Measurements from ENCODE around the gene PDLIM1. TPM values are rescaled to one million over a fixed set of nuclear protein-coding genes. Genes with fewer than 3 reads are reported as not detected.

PDLIM1 gene
- total and polyA plus RNA-seq, 2 of the 13 experiments (the other 11 are each of a cell fraction or from before 2014, with no cell fraction given): 119 to 123 TPM

GRCh38 chr10:95335933-95336699 is 45.3 kb upstream of the PDLIM1 start (continued):
- no peak for TF ChIP-seq ZNF276 (CRISPR knock-in tag; IDR thresholded peaks at IDR 0.05; ENCODE audit: low read depth)
- no peak for TF ChIP-seq SNAPC5 (CRISPR knock-in tag; IDR thresholded peaks at IDR 0.05; ENCODE audit: borderline replicate concordance)
- no peak for TF ChIP-seq KDM6A (CRISPR knock-in tag; IDR thresholded peaks at IDR 0.05; ENCODE audit: low read depth)
- TF ChIP-seq TRIM22 (IDR thresholded peaks at IDR 0.05): no peak
- TF ChIP-seq GMEB2 (CRISPR knock-in tag; IDR thresholded peaks at IDR 0.05; ENCODE audit: low read depth): no peak
- no peak for TF ChIP-seq ZNF460 (CRISPR knock-in tag; IDR thresholded peaks at IDR 0.05; ENCODE audit: borderline replicate concordance)
- TF ChIP-seq TERF1 (CRISPR knock-in tag; IDR thresholded peaks at IDR 0.05): no peak
- TF ChIP-seq SMAD9 (CRISPR knock-in tag; IDR thresholded peaks at IDR 0.05): no peak
- TF ChIP-seq ZNF12 (CRISPR knock-in tag; IDR thresholded peaks at IDR 0.05): no peak
- no peak for TF ChIP-seq YY1 (IDR thresholded peaks at IDR 0.05; ENCODE audit: insufficient read depth, insufficient replicate concordance, low read depth, low read length)
- no peak for TF ChIP-seq SAFB2 (CRISPR knock-in tag; IDR thresholded peaks at IDR 0.05; ENCODE audit: borderline replicate concordance, low read depth)
- no peak for TF ChIP-seq JUNB (CRISPR knock-in tag; IDR thresholded peaks at IDR 0.05; ENCODE audit: borderline replicate concordance)
- TF ChIP-seq ZBTB20 (CRISPR knock-in tag; IDR thresholded peaks at IDR 0.05; ENCODE audit: borderline replicate concordance, low read depth): no peak
- peak; percentile 99 for TF ChIP-seq SOX5 (CRISPR knock-in tag; IDR thresholded peaks at IDR 0.05; ENCODE audit: borderline replicate concordance)
- 0 out of 2 replicates have a peak, but pooled peaks have one; percentile 13 for TF ChIP-seq ZMYM4 (CRISPR knock-in tag; IDR thresholded peaks at IDR 0.05)
- no peak for TF ChIP-seq ATF4 (CRISPR knock-in tag; IDR thresholded peaks at IDR 0.05)
- no peak for TF ChIP-seq ZNF556 (CRISPR knock-in tag; IDR thresholded peaks at IDR 0.05; ENCODE audit: borderline replicate concordance)
- no peak for TF ChIP-seq SIN3B (IDR thresholded peaks at IDR 0.05; ENCODE audit: low read length)
- TF ChIP-seq NR0B2 (CRISPR knock-in tag; IDR thresholded peaks at IDR 0.05): no peak
- TF ChIP-seq SAP130 (CRISPR knock-in tag; IDR thresholded peaks at IDR 0.05; ENCODE audit: low read depth): peak; percentile 72
- peak; percentile 88 for TF ChIP-seq TCF7 (IDR thresholded peaks at IDR 0.05; ENCODE audit: low read depth)
